Neuronal stem cell (in vitro differentiated cells): ENCODE data around the gene ASCC1.
"Not testable (repeated sequence)": the region's sequence is repeated elsewhere in the genome, so short reads cannot be mapped to it uniquely, and the experiment has no call there.

ENCODE experiments used
- DNase-seq: peaks from one replicate; pipeline ENCODE4 v3.0.0-alpha.2; 2013; ENCODE audit warnings: low spot score
- H2AFZ ChIP-seq: one replicate; pipeline ENCODE4 v1.6.1; 2013; ENCODE audit warnings: mild to moderate bottlenecking, low read length, inconsistent platforms
- H2AK5ac ChIP-seq: 2 replicates; pipeline ENCODE4 v1.6.1; 2013; ENCODE audit warnings: low read depth, mild to moderate bottlenecking, inconsistent platforms, low read length, moderate library complexity, mixed read lengths
- H2BK120ac ChIP-seq: 2 replicates; pipeline ENCODE4 v1.6.1; 2013; ENCODE audit warnings: low read depth, mild to moderate bottlenecking, inconsistent platforms, low read length, moderate library complexity, mixed read lengths
- H2BK12ac ChIP-seq: one replicate; pipeline ENCODE4 v1.6.1; 2013; ENCODE audit warnings: low read length, inconsistent platforms
- H2BK15ac ChIP-seq: 2 replicates; pipeline ENCODE4 v1.6.1; 2013; ENCODE audit warnings: mild to moderate bottlenecking, low read length, inconsistent platforms, mixed read lengths
- H2BK5ac ChIP-seq: one replicate; pipeline ENCODE4 v1.6.1; 2013; ENCODE audit warnings: inconsistent platforms, mild to moderate bottlenecking, low read length, moderate library complexity
- H3K14ac ChIP-seq: one replicate; pipeline ENCODE4 v1.6.1; 2013; ENCODE audit warnings: low read length, inconsistent platforms
- H3K18ac ChIP-seq: 2 replicates; pipeline ENCODE4 v1.6.1; 2013; ENCODE audit warnings: low read length, inconsistent platforms
- H3K23ac ChIP-seq: 2 replicates; pipeline ENCODE4 v1.6.1; 2013; ENCODE audit warnings: low read depth, mild to moderate bottlenecking, mixed read lengths, low read length, inconsistent platforms; ENCODE audit not compliant: poor library complexity
- H3K27ac ChIP-seq: replicated peaks from 3 replicates; pipeline ENCODE4 v1.5.1; 2013; ENCODE audit warnings: low read length, inconsistent platforms
- H3K27me3 ChIP-seq, 3 experiments: 2 replicates each; pipeline ENCODE4 v1.6.1; 2013; ENCODE audit warnings: low read length in 3 of 3, mild to moderate bottlenecking in 2 of 3, inconsistent platforms in 1 of 3, low read depth in 1 of 3, mixed read lengths in 1 of 3, moderate library complexity in 1 of 3; ENCODE audit not compliant: control insufficient read depth in 3 of 3, insufficient read depth in 3 of 3
- H3K36me3 ChIP-seq, 2 donors: replicated peaks in 1 of 2; 2 replicates each; pipeline ENCODE4 v1.6.1; 2013; ENCODE audit warnings: low read length in 2 of 2; ENCODE audit not compliant: control insufficient read depth in 2 of 2, insufficient read depth in 2 of 2
- H3K4ac ChIP-seq: 2 replicates; pipeline ENCODE4 v1.6.1; 2013; ENCODE audit warnings: inconsistent platforms, mild to moderate bottlenecking, low read length, moderate library complexity
- H3K4me1 ChIP-seq, 2 donors: 1 replicate in 1 of 2; 2 replicates in 1 of 2; pipeline ENCODE4 v1.6.1; 2013; ENCODE audit warnings: low read length in 2 of 2, low read depth in 1 of 2; ENCODE audit not compliant: control insufficient read depth in 2 of 2, insufficient read depth in 1 of 2
- H3K4me2 ChIP-seq: one replicate; pipeline ENCODE4 v1.6.1; 2013; ENCODE audit warnings: mild to moderate bottlenecking, low read length, inconsistent platforms; ENCODE audit not compliant: insufficient read depth, poor library complexity, severe bottlenecking
- H3K4me3 ChIP-seq, 2 donors: 2 replicates each; pipeline ENCODE4 v1.5.1; 2013; ENCODE audit warnings: low read length in 2 of 2, mild to moderate bottlenecking in 2 of 2, inconsistent platforms in 1 of 2, moderate library complexity in 1 of 2
- H3K79me1 ChIP-seq: one replicate; pipeline ENCODE4 v1.6.1; 2013; ENCODE audit warnings: low read depth, mild to moderate bottlenecking, inconsistent platforms, low read length, moderate library complexity
- H3K9ac ChIP-seq: one replicate; pipeline ENCODE4 v1.6.1; 2013; ENCODE audit warnings: mild to moderate bottlenecking, low read depth, low read length, inconsistent platforms; ENCODE audit not compliant: poor library complexity
- H3K9me3 ChIP-seq, 2 donors: replicated peaks in 1 of 2; 2 replicates each; pipeline versions ENCODE3 to v1.6.1; 2013; ENCODE audit warnings: low read length in 2 of 2, mild to moderate bottlenecking in 2 of 2, inconsistent platforms in 1 of 2, low read depth in 1 of 2, mixed read lengths in 1 of 2, moderate library complexity in 1 of 2; ENCODE audit not compliant: control insufficient read depth in 2 of 2, insufficient read depth in 1 of 2
- H4K8ac ChIP-seq: one replicate; pipeline ENCODE4 v1.6.1; 2013; ENCODE audit warnings: low read depth, mild to moderate bottlenecking, inconsistent platforms, low read length, moderate library complexity
- H4K91ac ChIP-seq: one replicate; pipeline ENCODE4 v1.6.1; 2013; ENCODE audit warnings: low read length, low read depth, mild to moderate bottlenecking, inconsistent platforms; ENCODE audit not compliant: poor library complexity
- WGBS, 2 donors: extraction: QIAGEN DNeasy Blood & Tissue Kit; methylation state at CpG; one replicate each; pipeline ENCODE4 v1.1.7; 2013; ENCODE audit warnings: missing lambda C conversion rate in 2 of 2, mixed read lengths in 1 of 2; ENCODE audit not compliant: insufficient read length in 2 of 2, insufficient replicate concordance in 1 of 2; ENCODE audit errors: extremely low coverage in 2 of 2; 5-methylcytosine and 5-hydroxymethylcytosine counted together

The ASCC1 gene

DNA sequence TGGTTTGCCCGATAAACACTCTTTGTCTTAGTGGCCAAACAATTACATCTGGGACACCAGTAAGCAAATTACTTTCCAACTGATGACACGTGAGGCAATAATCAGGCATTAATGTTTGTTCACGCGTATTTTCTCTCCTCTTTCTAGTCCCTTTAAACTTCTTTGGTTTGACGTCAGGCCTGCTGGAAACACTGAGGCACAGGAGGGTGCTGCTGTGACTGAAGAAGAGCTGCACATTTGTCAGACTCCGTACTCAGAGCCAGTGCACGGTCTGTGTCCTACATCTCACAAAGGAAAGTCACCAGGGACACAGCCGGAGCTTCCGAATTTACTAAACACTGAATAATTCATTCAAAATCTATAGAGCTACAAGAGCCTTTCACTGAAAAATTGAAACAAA, 57.9 kb downstream of the ASCC1 start:
- no CpG with 5 or more reads among the region's 9 CpGs for WGBS, 2 donors
- H3K27ac ChIP-seq: peak overlapping the region; percentile 3
- H3K79me1 ChIP-seq: no peaks in the 10 kb centered on the region

DNA sequence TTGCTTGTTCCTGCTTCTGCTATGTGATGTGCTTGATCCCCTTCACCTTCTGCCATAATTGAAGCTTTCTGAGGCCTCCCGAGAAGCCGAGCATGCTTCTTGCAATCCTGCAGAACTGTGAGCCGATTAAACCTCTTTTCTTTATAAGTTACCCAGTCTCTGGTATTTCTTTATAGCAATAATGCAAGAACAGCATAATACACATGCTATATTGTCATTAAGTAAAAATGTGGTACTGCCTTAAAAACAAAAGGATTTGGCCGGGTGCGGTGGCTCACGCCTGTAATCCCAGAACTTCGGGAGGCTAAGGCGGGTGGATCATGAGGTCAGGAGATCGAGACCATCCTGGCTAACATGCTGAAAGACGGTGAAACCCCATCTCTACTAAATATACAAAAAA, 59.9 kb downstream of the ASCC1 start:
- WGBS, 2 donors: no CpG with 5 or more reads among the region's 10 CpGs
- H3K4ac ChIP-seq: no peak overlapping the region
- H2BK15ac ChIP-seq: no peak overlapping the region
- H3K27me3 ChIP-seq: no peaks in the 10 kb centered on the region
- no peak overlapping the region for H2AFZ ChIP-seq
- no peak overlapping the region for H3K14ac ChIP-seq
- H2BK5ac ChIP-seq: no peak overlapping the region
- no peaks in the 10 kb centered on the region for H3K9me3 ChIP-seq
- H3K9ac ChIP-seq: no peak overlapping the region
- H3K18ac ChIP-seq: no peak overlapping the region
- no peak for DNase-seq
- H3K36me3 ChIP-seq: peaks cover 0 to under 1% of the 10 kb centered on the region in 2 donors
- no peak overlapping the region for H3K27ac ChIP-seq
- no peak overlapping the region for H4K91ac ChIP-seq
- no peaks in the 10 kb centered on the region for H3K79me1 ChIP-seq
- no peak overlapping the region for H3K4me2 ChIP-seq
- H3K23ac ChIP-seq: no peak overlapping the region
- no peak overlapping the region for H3K4me3 ChIP-seq
- no peak overlapping the region for H2AK5ac ChIP-seq
- peaks cover 7 to 22% of the 10 kb centered on the region in 2 donors for H3K4me1 ChIP-seq
- no peak overlapping the region for H4K8ac ChIP-seq
- H2BK120ac ChIP-seq: no peak overlapping the region
- H2BK12ac ChIP-seq: no peak overlapping the region

More for the DNA sequence above, 57.9 kb downstream of the ASCC1 start:
- Histone ChIP-seq H2BK15ac (no peak overlapping the region), H2AFZ (peak overlapping the region; percentile 74), H4K91ac (no peak overlapping the region), H3K4me2 (no peak overlapping the region), H3K4ac (no peak overlapping the region), H2BK120ac (no peak overlapping the region), H2BK5ac (no peak overlapping the region), H3K9me3 (no peaks in the 10 kb centered on the region), H3K4me3 (peak overlapping the region in 1 of 2 donors; percentile 39), H2BK12ac (no peak overlapping the region), H3K18ac (no peak overlapping the region), H3K27me3 (no peaks in the 10 kb centered on the region), H3K4me1 (peaks cover 7 to 22% of the 10 kb centered on the region in 2 donors), H4K8ac (no peak overlapping the region), H3K14ac (no peak overlapping the region), H3K36me3 (peaks cover 0 to 4% of the 10 kb centered on the region in 2 donors), H3K9ac (no peak overlapping the region), H3K23ac (no peak overlapping the region), H2AK5ac (no peak overlapping the region)
- DNase-seq: no peak

DNA sequence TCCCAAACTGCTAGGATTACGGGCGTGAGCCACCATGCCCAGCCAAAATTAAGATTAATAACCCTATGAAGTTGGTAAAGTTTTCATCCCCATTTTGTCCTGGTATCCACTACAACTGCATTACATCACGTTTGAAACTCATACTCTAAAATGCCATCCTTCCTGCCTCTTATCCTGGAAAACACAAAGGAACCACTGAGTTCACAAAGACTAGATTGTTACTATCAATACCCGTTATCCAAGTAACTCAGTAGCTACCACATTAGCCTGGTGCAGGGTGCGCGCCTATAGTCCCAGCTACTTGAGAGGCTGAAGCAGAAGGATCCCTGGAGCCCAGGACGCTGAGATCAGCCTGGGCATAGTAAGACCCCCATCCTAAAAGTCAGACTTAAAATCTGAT, 63.8 kb downstream of the ASCC1 start:
- H3K4me3 ChIP-seq: no peak overlapping the region
- no peak overlapping the region for H2BK15ac ChIP-seq
- no peak overlapping the region for H2AFZ ChIP-seq
- no peaks in the 10 kb centered on the region for H3K36me3 ChIP-seq
- H3K4me1 ChIP-seq: peaks cover under 1 to 3% of the 10 kb centered on the region in 2 donors
- H2BK12ac ChIP-seq: no peak overlapping the region
- no peak overlapping the region for H3K4me2 ChIP-seq
- H3K9ac ChIP-seq: no peak overlapping the region
- no peak overlapping the region for H4K91ac ChIP-seq
- H2BK120ac ChIP-seq: no peak overlapping the region
- H4K8ac ChIP-seq: no peak overlapping the region
- H2AK5ac ChIP-seq: no peak overlapping the region
- H3K79me1 ChIP-seq: no peaks in the 10 kb centered on the region
- H3K27me3 ChIP-seq: no peaks in the 10 kb centered on the region
- no peak overlapping the region for H3K4ac ChIP-seq
- no peak for DNase-seq
- no peak overlapping the region for H3K23ac ChIP-seq
- H3K9me3 ChIP-seq: no peaks in the 10 kb centered on the region
- no peak overlapping the region for H2BK5ac ChIP-seq
- no CpG with 5 or more reads among the region's 7 CpGs for WGBS, 2 donors
- no peak overlapping the region for H3K18ac ChIP-seq
- no peak overlapping the region for H3K27ac ChIP-seq
- no peak overlapping the region for H3K14ac ChIP-seq

DNA sequence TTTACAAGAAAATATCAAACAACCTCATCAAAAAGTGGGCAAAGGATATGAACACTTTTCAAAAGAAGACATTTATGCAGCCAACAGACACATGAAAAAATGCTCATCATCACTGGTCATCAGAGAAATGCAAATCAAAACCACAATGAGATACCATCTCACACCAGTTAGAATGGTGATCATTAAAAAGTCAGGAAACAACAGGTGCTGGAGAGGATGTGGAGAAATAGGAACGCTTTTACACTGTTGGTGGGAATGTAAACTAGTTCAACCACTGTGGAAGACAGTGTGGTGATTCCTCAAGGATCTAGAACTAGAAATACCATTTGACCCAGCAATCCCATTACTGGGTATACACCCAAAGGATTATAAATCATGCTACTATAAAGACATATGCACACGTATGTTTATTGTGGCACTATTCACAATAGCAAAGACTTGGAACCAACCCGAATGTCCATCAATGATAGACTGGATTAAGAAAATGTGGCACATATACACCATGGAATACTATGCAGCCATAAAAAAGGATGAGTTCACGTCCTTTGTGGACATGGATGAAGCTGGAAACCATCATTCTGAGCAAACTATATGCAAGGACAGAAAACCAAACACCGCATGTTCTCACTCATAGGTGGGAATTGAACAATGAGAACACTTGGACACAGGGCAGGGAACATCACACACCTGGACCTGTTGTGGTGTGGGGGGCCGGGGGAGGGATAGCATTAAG, 65.2 kb downstream of the ASCC1 start:
- DNase-seq, H3K79me1 ChIP-seq, H3K4me2 ChIP-seq, H3K9me3 ChIP-seq, H3K27me3 ChIP-seq, H3K27ac ChIP-seq, H2AFZ ChIP-seq, H2BK5ac ChIP-seq, H2AK5ac ChIP-seq, H2BK15ac ChIP-seq, H4K91ac ChIP-seq, H3K23ac ChIP-seq, H3K18ac ChIP-seq, H2BK12ac ChIP-seq, H4K8ac ChIP-seq, H3K4me1 ChIP-seq, H2BK120ac ChIP-seq, H3K4ac ChIP-seq, H3K14ac ChIP-seq, H3K4me3 ChIP-seq, H3K36me3 ChIP-seq, H3K9ac ChIP-seq: not testable (repeated sequence)
- no CpG with 5 or more reads among the region's 6 CpGs for WGBS, 2 donors
